HG03469 (cell line): Measurements from ENCODE around the gene LSMEM2.
"Not testable (repeated sequence)": the region's sequence is repeated elsewhere in the genome, so short reads cannot be mapped to it uniquely, and the experiment has no call there.

Source experiments
- ATAC-seq: cut with Tn5 transposase; IDR thresholded peaks from one replicate; pipeline ENCODE4 v1.9.1; 2021; ENCODE audit warnings: mild to moderate bottlenecking, moderate library complexity, moderate number of reproducible peaks; ENCODE audit not compliant: unreplicated experiment

Gene LSMEM2

GRCh38 chr3:50275996-50276761 lies 2.7 kb upstream of the LSMEM2 start:
- ATAC-seq, result no peak

- no peak for ATAC-seq
Observed at GRCh38 chr3:50276762-50277101, 2.2 kb upstream of the LSMEM2 start.

GRCh38 chr3:50278123-50278879 lies 586 bp upstream of the LSMEM2 start:
- ATAC-seq, result no peak

- ATAC-seq, result no peak
Observed at GRCh38 chr3:50279255-50280016, 549 bp downstream of the LSMEM2 start.

- not testable (repeated sequence) for ATAC-seq
Observed at GRCh38 chr3:50284121-50284520, 5.2 kb downstream of the LSMEM2 start.

GRCh38 chr3:50286322-50287227 lies 7.7 kb downstream of the LSMEM2 start:
- no peak for ATAC-seq

- no peak for ATAC-seq
Observed at GRCh38 chr3:50287262-50287661, 8.4 kb downstream of the LSMEM2 start.

- ATAC-seq, result no peak
Observed at GRCh38 chr3:50288387-50289007, 9.6 kb downstream of the LSMEM2 start.

GRCh38 chr3:50289130-50289529 lies 10.2 kb downstream of the LSMEM2 start:
- no peak for ATAC-seq

GRCh38 chr3:50290161-50290641 lies 11.3 kb downstream of the LSMEM2 start:
- ATAC-seq, result no peak

- peak; percentile 81 for ATAC-seq
Observed at GRCh38 chr3:50292159-50293078, 13.5 kb downstream of the LSMEM2 start, which contains the start of gene IFRD2. IFRD2 (minus strand) TSS chr3:50292429; CDS start chr3:50292274, 155 bp downstream.

- ATAC-seq, result no peak
Observed at GRCh38 chr3:50293079-50293801, 14.4 kb downstream of the LSMEM2 start.

- no peak for ATAC-seq
Observed at GRCh38 chr3:50294089-50294488, 15.2 kb downstream of the LSMEM2 start.

GRCh38 chr3:50294492-50295403 lies 15.9 kb downstream of the LSMEM2 start:
- ATAC-seq, result no peak

GRCh38 chr3:50295553-50296431 lies 16.9 kb downstream of the LSMEM2 start:
- ATAC-seq, result no peak

GRCh38 chr3:50296721-50297383 lies 18.0 kb downstream of the LSMEM2 start:
- ATAC-seq, result no peak
